K562 (cell line): Measurements from ENCODE around the gene CMTM1. TPM values are rescaled to one million over a fixed set of nuclear protein-coding genes. Genes with fewer than 3 reads are reported as not detected.

Experiments used
- GATAD2A ChIP-seq: fragments of 450-650 bp; IDR thresholded peaks from 2 replicates; pipeline ENCODE4 v1.6.1; 2017
- HMG20A ChIP-seq: fragments of 450-650 bp; formaldehyde crosslinking; conservative IDR thresholded peaks from 2 replicates; pipeline ENCODE4 v1.4.0; 2020; ENCODE audit warnings: mild to moderate bottlenecking, mixed read lengths
- NUFIP1 ChIP-seq: fragments of 450-650 bp; IDR thresholded peaks from 2 replicates; pipeline ENCODE4 v1.6.1; 2018; ENCODE audit not compliant: partially characterized antibody
- PML ChIP-seq: IDR thresholded peaks from 2 replicates; pipeline ENCODE4 v1.6.1; 2012; ENCODE audit warnings: low read length, inconsistent platforms
- PREB ChIP-seq: sonication (generic); formaldehyde crosslinking; IDR thresholded peaks from 2 replicates; pipeline ENCODE4 v1.8.1; 2023; ENCODE audit warnings: mild to moderate bottlenecking, missing genetic modification reagents
- TAF9B ChIP-seq: fragments of 450-650 bp; IDR thresholded peaks from 2 replicates; pipeline ENCODE4 v1.6.1; 2018; ENCODE audit warnings: mild to moderate bottlenecking; ENCODE audit not compliant: partially characterized antibody
- ZBTB40 ChIP-seq, 2 experiments: fragments of 450-650 bp in 1 of 2; sonication (generic) in 1 of 2; formaldehyde crosslinking in 1 of 2; IDR thresholded peaks; 2 replicates each; pipeline versions ENCODE4 v1.7.1 to v1.9.0; 2016 to 2022; ENCODE audit warnings: inconsistent platforms in 1 of 2, mild to moderate bottlenecking in 1 of 2, missing genetic modification reagents in 1 of 2
- ZBTB7A ChIP-seq: IDR thresholded peaks from 2 replicates; pipeline ENCODE4 v1.6.1; 2011; ENCODE audit warnings: low read depth, mild to moderate bottlenecking, low read length, moderate library complexity, borderline replicate concordance; ENCODE audit not compliant: control insufficient read depth
- ZNF316 ChIP-seq: fragments of 450-650 bp; IDR thresholded peaks from 2 replicates; pipeline ENCODE4 v1.6.1; 2016
- ZNF436 ChIP-seq: fragments of 250-450, 450-650 bp; sonication (Bioruptor Pico); formaldehyde crosslinking; IDR thresholded peaks from 2 replicates; pipeline ENCODE4 v1.7.0; 2020; ENCODE audit warnings: mild to moderate bottlenecking
- ZNF592 ChIP-seq: fragments of 450-650 bp; IDR thresholded peaks from 2 replicates; pipeline ENCODE4 v1.6.1; 2017; ENCODE audit warnings: antibody characterized with exemption, mild to moderate bottlenecking
- polyA plus RNA-seq, 8 experiments: library from polyadenylated mRNA; depleted of rRNA in 4 of 8; stranded (reverse) in 5 of 8; unstranded in 3 of 8; fragments of >200 nt; fragmentation: Nextera tagmentation in 2 of 8; fragmentation: Illumina TruSeq in 1 of 8; extraction: Ambion mirVana in 2 of 8; extraction: Trizol in 1 of 8; gene quantifications; 2 replicates each; pipeline versions ENCODE4 v1.2.1 to v1.2.3, GENCODE V29; 2011 to 2014; ENCODE audit warnings: inconsistent platforms in 1 of 8, missing spikeins in 1 of 8
- total RNA-seq, 7 experiments: library from RNA; depleted of rRNA in 6 of 7; stranded (reverse); fragments of >200 nt in 6 of 7; fragmentation: Illumina TruSeq in 2 of 7; extraction: Trizol in 2 of 7; gene quantifications; 2 replicates each; pipeline versions ENCODE4 v1.2.1 to v1.2.3, GENCODE V29; 2011 to 2021; ENCODE audit warnings: low replicate concordance in 1 of 7

The CMTM1 gene
- total and polyA plus RNA-seq, 9 of the 15 experiments (the other 6 are each of a cell fraction or from before 2014, with no cell fraction given) = 0.25 to 2.6 (median 1.1) TPM; not detected in 2

DNA sequence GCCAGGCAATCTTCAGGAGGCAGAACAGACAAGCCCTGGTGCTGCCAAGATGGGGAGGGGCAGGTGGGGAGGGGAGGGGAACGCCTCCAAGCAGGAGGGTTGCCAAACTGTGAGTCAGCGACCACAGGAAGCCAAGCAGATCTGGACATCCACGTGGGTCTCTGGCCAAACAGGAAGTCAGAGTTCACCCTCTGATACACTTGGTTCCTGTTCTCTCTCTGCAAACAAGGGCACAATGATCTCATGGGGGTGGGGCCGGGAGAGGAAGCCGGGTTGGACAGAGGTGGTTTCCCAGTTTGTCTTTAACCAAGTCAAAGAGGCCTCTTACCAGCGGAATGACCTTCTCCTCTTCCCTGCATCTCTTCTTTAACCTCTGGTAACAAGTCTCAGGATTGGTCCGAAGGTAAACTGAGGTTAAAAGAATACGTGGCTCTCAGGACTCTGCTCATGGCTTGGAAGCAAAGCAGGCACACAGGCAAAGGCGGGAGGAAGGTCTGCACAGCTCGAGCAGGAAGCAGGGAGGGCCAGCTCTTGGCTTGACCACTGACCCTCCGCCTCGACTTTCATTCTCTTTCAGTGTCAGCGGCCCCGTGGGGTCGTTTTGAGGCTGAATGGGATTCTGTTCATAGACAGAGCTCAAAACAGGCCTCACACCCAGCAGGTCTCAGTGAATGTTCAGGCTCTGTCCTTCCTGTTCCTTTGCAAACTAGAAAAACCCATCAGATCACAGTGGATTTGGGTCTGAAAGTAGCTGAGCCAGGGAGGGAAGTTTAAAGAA, 49.2 kb upstream of the CMTM1 start (continued):
- TF ChIP-seq PREB (CRISPR knock-in tag) = no peak
- no peak for TF ChIP-seq GATAD2A
- TF ChIP-seq ZNF592 = peak; percentile 91
- no peak for TF ChIP-seq ZNF436 (CRISPR knock-in tag)
- no peak for TF ChIP-seq HMG20A
- TF ChIP-seq ZBTB40 (IDR thresholded peaks at IDR 0.05) = peak; percentile 84
- TF ChIP-seq ZBTB40 (CRISPR knock-in tag; IDR thresholded peaks at IDR 0.05) = no peak
- peak; percentile 59; the same call in 1 of the 2 replicates for TF ChIP-seq ZBTB7A
- TF ChIP-seq NUFIP1 = no peak
- TF ChIP-seq PML = peak; percentile 51; the same call in 1 of the 2 replicates
- peak; percentile 39 for TF ChIP-seq ZNF316
- TF ChIP-seq TAF9B = peak; percentile 65
